ENCODE data around the gene RBMS3.

- TF ChIP-seq POLR2AphosphoS5 (IDR thresholded peaks at IDR 0.05; ENCODE audit: low read depth, low read length) (no peak), EP300 (IDR thresholded peaks at IDR 0.05; ENCODE audit: borderline replicate concordance in 1 of 2, low read depth in 2 of 2, low read length in 2 of 2) (no peak), CTCF (IDR thresholded peaks at IDR 0.05; ENCODE audit: control extremely low read depth in 1 of 3, insufficient read depth in 1 of 3, low read depth in 1 of 3, low read length in 3 of 3) (no peak), POU5F1 (IDR thresholded peaks at IDR 0.05; ENCODE audit: low read depth, low read length) (no peak), TCF12 (IDR thresholded peaks at IDR 0.05; ENCODE audit: low read depth, low read length) (no peak), BRCA1 (IDR thresholded peaks at IDR 0.05; ENCODE audit: low read depth, low read length) (no peak), HDAC6 (IDR thresholded peaks at IDR 0.05; ENCODE audit: low read depth, low read length) (no peak), CHD1 (IDR thresholded peaks at IDR 0.05; ENCODE audit: low read depth, low read length) (no peak), EZH2 (IDR thresholded peaks at IDR 0.05; ENCODE audit: low read depth, low read length, severe bottlenecking) (no peak), JUND (IDR thresholded peaks at IDR 0.05; ENCODE audit: low read length) (no peak), POLR2A (IDR thresholded peaks at IDR 0.05; ENCODE audit: control extremely low read depth in 1 of 2, low read depth in 2 of 2, low read length in 2 of 2) (no peak)
Observed at GRCh38 chr3:29971895-29972294, 691.0 kb downstream of the RBMS3 start.
